Measurements from ENCODE around the gene UCKL1.
A peak's percentile ranks its signal among the peaks of the same experiment; 100 is the strongest.
"Not testable (repeated sequence)": the region's sequence is repeated elsewhere in the genome, so short reads cannot be mapped to it uniquely, and the experiment has no call there.

UCKL1 gene

GRCh38 chr20:63972312-63973159, 16.3 kb upstream of the UCKL1 start:
- no peak for DNase-seq (ENCODE audit: low spot score)

DNA sequence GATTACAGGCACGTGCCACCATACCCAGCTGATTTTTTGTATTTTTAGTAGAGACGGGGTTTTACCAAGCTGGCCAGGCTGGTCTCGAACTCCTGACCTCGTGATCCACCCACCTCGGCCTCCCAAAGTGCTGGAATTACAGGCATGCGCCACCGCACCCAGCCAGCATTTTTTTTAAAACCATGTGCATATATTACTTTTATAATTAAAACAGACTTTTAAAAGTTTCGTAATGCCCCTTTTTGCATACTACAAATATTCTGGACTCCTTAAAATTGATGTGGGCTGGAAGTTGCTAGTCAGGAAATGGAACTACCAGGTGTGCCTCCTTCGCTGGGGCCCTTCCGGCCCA, 15.7 kb upstream of the UCKL1 start:
- DNase-seq (ENCODE audit: low spot score), result not testable (repeated sequence)

DNA sequence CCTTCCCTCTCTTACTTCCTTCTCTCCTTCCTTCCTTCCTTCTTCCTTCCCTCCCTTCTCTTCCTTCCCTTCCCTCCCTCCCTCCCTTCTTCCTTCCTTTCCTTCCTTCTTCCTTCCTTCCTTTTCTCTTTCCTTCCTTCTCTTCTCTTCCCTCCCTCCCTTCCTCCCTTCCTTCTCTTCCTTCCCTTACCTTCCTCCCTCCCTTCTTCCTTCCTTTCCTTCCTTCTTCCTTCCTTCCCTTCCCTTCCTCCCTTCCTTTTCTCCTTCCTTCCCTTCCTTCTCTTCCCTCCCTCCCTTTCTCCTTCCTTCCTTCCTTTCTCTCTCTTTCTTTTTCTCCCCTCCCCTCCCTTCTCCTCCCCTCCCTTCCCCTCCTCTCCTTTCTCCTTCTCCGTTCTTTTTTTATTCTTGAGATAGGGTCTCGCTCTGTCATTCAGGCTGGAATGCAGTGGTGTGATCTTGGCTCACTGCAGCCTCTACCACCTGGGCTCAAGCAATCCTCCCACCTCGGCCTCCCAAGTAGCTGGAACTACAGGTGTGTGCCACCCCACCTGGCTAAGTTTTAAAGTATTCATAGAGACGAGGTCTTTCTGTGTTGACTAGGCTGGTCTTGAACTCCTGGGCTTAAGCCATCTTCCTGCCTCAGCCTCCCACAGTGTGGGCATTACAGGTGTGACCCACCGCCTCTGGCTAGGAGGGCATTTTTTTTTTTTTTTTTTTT, 14.7 kb upstream of the UCKL1 start:
- no peak for DNase-seq (ENCODE audit: low spot score)

- peak; percentile 51 for DNase-seq (ENCODE audit: low spot score)
Measured at GRCh38 chr20:63969838-63970713, 13.9 kb upstream of the UCKL1 start, which contains the start of gene ZNF512B. TSS of gene ZNF512B (minus strand) at chr20:63969930. CDS start at chr20:63967950, 1,980 bp downstream.

DNA sequence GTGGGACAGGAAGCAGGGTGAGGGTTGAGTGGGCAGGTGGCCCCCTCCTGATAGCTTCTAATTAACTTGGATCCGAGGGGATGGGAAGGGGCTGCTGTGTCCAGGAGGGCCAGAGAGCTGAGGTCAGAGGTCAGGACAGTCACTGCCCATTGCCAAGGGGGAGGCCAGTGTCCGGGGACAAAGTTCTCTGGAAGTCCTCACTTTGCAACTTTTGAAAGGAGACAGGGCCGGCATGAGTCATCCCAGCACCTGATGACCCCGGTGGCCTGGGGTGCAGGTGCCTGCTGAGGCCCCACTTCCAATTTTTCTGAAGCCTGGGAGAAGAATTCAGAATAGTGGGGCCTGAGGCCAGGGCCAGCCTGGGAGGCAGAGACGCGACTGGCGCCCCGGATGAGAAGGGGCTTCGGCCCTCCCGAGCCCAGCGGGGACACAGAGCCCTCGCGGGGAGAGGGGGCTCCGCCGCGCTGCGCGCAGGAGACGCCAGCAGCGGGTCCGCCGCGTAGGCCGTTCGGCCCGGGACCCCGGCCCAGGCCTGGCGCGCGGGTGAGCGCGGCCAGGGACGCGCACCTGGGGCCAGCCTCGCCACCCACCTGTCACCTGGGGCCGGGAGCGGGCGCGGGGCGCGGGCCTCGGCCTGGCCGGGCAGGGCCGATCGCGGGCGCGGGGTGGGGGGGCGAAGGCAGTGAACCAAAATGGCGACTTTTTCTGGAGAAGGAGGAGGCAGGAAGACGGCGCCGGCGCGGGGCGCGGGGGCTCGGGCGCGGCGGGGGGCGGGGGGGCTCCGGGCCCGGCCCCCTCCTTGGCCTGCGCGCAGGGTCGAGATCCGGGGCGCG, 12.9 kb upstream of the UCKL1 start:
- no peak for DNase-seq (ENCODE audit: low spot score)

DNA sequence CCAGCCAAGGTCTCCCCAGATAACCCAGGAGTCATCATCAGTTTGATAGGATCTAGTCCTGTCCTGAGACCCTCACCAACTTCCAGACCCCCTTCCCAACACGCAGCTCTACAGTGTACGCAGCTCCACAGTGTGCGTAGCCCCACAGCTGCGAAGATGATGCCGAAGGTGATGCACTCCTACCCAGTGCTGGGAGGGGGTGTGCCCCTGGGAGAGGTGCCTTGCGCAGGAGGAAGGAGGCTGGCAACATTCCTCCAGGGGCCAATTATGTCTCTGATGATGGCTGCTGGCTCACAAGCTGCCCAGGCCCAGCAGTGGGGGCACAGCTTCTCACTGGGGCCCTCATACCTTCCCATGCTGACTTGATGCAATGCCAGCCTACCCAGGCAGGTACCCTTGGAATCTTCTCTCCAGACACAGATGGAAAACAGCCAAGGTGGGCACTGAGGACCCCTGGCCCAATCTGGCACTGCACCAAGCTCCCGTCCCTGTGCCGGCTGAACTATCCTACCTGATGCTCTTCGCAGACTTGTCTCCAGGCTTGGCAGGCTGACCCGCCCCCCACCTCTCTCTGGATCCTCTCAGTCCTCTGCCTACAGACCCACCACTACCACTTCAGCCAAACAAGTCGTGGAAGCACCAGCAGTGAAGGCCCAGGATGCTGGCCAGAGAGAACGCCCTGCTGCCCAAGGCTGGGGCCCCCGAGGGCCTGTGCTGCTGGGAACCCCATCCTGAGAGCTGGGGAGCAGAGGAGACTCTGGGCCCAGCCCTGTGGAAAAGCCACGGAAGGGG, 12.1 kb upstream of the UCKL1 start:
- DNase-seq (ENCODE audit: low spot score), result no peak

GRCh38 chr20:63967330-63968135, 11.3 kb upstream of the UCKL1 start:
- DNase-seq (ENCODE audit: low spot score), result no peak

- DNase-seq (ENCODE audit: low spot score), result no peak
Measured at GRCh38 chr20:63966944-63967322, 10.7 kb upstream of the UCKL1 start.

GRCh38 chr20:63966172-63966943, 10.1 kb upstream of the UCKL1 start:
- no peak for DNase-seq (ENCODE audit: low spot score)

GRCh38 chr20:63964412-63964811, 8.2 kb upstream of the UCKL1 start:
- DNase-seq (ENCODE audit: low spot score), result no peak

GRCh38 chr20:63963784-63964301, 7.6 kb upstream of the UCKL1 start:
- no peak for DNase-seq (ENCODE audit: low spot score)

DNA sequence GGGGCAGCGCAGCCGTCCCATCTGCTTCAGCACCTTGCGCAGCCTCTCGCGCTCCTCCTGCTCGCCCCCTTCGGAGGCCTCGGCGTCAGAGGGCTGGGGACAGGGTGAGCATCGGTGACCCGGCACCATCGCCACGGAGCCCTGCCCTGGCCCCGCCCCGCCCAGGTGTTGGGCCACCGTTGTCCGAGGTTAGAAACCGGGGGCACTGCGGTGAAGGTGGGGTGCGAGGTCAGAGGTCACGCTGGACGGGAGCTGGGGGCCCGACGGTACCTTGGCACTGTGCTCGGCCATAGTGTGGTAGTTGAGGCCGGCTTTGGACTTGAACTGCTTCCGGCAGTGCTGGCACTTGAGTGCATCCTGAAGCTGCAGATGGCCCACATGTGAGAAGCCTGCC, 7.1 kb upstream of the UCKL1 start:
- no peak for DNase-seq (ENCODE audit: low spot score)

- DNase-seq (ENCODE audit: low spot score), result no peak
Measured at GRCh38 chr20:63962426-63963347, 6.5 kb upstream of the UCKL1 start.

DNA sequence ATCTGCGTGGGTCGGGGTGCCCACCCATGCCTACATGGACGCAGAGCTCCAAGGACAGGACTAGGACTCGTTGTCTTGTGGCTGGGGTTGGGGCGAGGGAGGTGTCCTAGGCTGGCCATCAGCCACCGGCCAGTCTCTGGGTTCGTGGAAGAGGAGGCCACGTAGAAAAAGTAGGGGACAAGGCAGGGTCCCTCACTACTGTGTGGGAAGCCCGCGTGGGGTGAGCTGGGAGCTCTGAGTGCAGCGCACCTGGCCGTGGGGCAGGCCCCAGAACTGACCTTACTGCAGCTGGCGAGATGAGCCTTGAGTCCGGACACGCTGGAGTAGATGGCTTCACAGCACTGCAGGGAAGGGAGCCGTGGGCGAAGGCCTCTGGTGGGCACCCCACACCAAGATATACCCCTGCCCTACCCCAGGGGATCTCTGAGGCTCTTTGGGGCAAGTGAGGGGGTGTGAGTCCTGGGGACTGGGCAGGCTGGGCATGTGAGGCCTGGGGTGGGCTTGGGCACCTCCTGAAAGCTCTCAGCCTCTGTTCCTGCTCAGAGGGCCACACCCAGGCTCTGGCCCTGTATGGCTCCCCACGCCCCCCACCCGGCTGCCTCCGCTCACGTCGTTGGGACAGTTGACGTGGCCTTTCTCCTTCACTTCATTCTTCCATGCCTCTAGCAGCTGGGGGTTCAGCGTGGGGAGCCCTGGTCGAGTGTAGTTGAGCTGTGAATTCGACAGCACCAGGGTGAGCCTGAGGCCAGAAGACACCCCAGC, 5.6 kb upstream of the UCKL1 start:
- no peak for DNase-seq (ENCODE audit: low spot score)

DNA sequence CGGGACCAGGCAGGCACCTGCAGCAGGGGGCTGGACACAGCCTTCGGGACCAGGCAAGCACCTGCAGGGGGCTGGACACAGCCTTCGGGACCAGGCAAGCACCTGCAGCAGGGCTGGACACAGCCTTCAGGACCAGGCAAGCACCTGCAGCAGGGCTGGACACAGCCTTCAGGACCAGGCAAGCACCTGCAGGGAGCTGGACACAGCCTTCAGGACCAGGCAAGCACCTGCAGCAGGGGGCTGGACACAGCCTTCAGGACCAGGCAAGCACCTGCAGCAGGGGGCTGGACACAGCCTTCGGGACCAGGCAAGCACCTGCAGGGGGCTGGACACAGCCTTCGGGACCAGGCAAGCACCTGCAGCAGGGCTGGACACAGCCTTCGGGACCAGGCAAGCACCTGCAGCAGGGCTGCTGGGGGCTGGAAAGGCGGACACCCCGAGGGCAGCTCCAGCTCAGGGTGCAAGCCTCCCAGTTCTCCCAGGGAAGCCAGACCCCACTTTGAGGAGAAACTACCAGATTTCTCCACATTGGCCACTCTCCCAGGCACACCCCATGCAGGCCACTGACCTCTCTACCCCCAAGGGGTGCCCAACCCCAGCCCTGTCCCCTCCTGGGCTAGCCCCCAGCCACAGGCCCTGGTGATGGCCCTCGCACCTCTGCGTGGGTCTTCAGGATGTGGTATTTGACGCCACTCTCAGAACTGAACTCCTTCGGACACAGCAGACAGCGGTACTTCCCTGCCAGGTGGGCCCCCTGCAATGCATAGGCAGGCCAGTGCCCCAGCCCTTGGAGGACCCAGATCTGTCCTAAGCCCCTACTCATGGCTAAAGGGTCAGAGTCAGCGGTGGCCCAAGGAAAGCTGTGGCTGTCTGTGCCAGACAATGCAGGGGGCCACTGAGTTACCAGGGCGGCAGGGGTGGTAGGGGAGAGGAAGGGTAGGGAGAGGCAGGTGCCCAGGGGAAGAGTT, 4.7 kb upstream of the UCKL1 start:
- DNase-seq (ENCODE audit: low spot score), result not testable (repeated sequence)

GRCh38 chr20:63959699-63960075, 3.5 kb upstream of the UCKL1 start:
- no peak for DNase-seq (ENCODE audit: low spot score)

Data from CD4-positive, alpha-beta T cell treated with Interleukin-6 at 100 ng/mL for 8 hours (primary cell).